ENCODE measurements around the gene CDIPT. TPM values are rescaled to one million over a fixed set of nuclear protein-coding genes. Genes with fewer than 3 reads are reported as not detected.

The CDIPT gene
- total and polyA plus RNA-seq, 2 of the 4 experiments (the other 2 are of a cell fraction): 47.1 to 100 TPM

DNA sequence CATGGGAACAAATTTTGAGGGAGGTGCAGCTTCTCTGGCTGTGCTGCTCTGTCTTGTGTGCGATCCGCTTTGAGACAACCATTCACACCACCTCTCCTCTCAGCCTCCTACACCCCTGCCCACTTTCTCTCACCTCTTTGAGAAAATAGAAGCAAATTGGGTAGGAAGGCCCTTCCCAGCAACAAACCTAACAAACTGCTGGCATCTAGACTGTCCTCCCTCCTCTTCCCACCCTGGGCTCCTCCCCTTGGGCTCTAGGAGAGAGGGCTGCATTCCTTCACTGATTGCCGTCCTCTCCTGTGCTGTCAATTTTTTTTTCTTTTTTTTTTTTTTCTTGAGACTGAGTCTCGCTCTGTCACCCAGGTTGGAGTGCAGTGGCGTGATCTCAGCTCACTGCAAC lies 13.5 kb downstream of the CDIPT start:
- Histone ChIP-seq H2BK20ac (ENCODE audit: low read depth, low read length) (no peak overlapping the region), H3K23ac (ENCODE audit: low read depth, low read length) (no peak overlapping the region), H3K9ac (ENCODE audit: low read depth, low read length) (no peak overlapping the region), H3K56ac (ENCODE audit: extremely low read depth, insufficient read depth, low read length) (no peak overlapping the region), H3K79me1 (ENCODE audit: low read depth in 1 of 2, low read length in 2 of 2) (0 out of 4 replicates have a peak, but pooled peaks cover 0 to 7% of the 10 kb centered on the region in 2 experiments), H3K4me2 (ENCODE audit: low read depth, low read length) (no peak overlapping the region), H3K36me3 (ENCODE audit: control insufficient read depth, insufficient read depth, low read length) (peaks cover 37% of the 10 kb centered on the region), H2AK5ac (ENCODE audit: low read depth, low read length) (no peak overlapping the region), H2BK120ac (ENCODE audit: low read depth, low read length) (no peak overlapping the region), H3K27me3 (ENCODE audit: control insufficient read depth, insufficient read depth, low read length) (no peaks in the 10 kb centered on the region), H4K91ac (ENCODE audit: insufficient read depth, low read depth, low read length) (no peak overlapping the region), H3K4ac (ENCODE audit: low read depth, low read length) (no peak overlapping the region), H4K5ac (ENCODE audit: low read depth, low read length) (no peak overlapping the region), H2AK9ac (replicated peaks; ENCODE audit: low read depth, low read length, poor library complexity) (no peak overlapping the region), H2AFZ (replicated peaks; ENCODE audit: low read length, poor library complexity) (no peak overlapping the region), H3K4me1 (ENCODE audit: control insufficient read depth, insufficient read depth, low read length) (no peaks in the 10 kb centered on the region; the same call in 1 of the 2 replicates), H3K14ac (replicated peaks; ENCODE audit: low read depth, low read length) (no peak overlapping the region), H3K4me3 (ENCODE audit: insufficient read depth, low read depth, low read length) (no peak overlapping the region), H3K9me3 (ENCODE audit: control insufficient read depth, insufficient read depth, low read length) (no peaks in the 10 kb centered on the region), H4K20me1 (ENCODE audit: insufficient read depth, low read length) (no peaks in the 10 kb centered on the region), H3K27ac (ENCODE audit: insufficient read depth, low read length) (no peak overlapping the region), H3K18ac (ENCODE audit: low read depth, low read length) (no peak overlapping the region), H3K9me1 (ENCODE audit: insufficient read depth, low read length) (0 out of 2 replicates have a peak, but pooled peaks cover 3% of the 10 kb centered on the region), H4K8ac (ENCODE audit: low read depth in 2 of 2, low read length in 2 of 2) (no peak overlapping the region), H2BK5ac (ENCODE audit: low read depth, low read length, poor library complexity, severe bottlenecking) (no peak overlapping the region), H2BK15ac (ENCODE audit: low read depth, low read length) (no peak overlapping the region)
- WGBS, 2 experiments (ENCODE audit: extremely low coverage in 2 of 2, insufficient read length in 1 of 2): 83% methylated on average over 1 of the region's 5 CpGs; no CpG with 5 or more reads in 1 of the 2 experiments
- in situ Hi-C loops (cut with MboI; ENCODE audit: low sequenced_read_pairs) (no loop called here), intact Hi-C loops (cut with micrococcal nuclease) (no loop called here), dilution Hi-C loops (cut with HindIII; ENCODE audit: low sequenced_read_pairs, unreplicated experiment) (no loop called here)
- ChIA-PET CTCF (interaction anchor here (0.6 to 1.9 kb wide), 5 partner anchors 8 to 41 kb away, joined by 3 to 10 read pairs (median 6); no protein-coding TSS in a partner anchor), POLR2A (ENCODE audit: unreplicated experiment) (no interaction called here)
- ATAC-seq (ENCODE audit: low read depth) (no peak), DNase-seq (no peak)
- no peak for TF ChIP-seq RFX5 (IDR thresholded peaks at IDR 0.05; ENCODE audit: low read depth, low read length)
- TF ChIP-seq, protein P1, sequence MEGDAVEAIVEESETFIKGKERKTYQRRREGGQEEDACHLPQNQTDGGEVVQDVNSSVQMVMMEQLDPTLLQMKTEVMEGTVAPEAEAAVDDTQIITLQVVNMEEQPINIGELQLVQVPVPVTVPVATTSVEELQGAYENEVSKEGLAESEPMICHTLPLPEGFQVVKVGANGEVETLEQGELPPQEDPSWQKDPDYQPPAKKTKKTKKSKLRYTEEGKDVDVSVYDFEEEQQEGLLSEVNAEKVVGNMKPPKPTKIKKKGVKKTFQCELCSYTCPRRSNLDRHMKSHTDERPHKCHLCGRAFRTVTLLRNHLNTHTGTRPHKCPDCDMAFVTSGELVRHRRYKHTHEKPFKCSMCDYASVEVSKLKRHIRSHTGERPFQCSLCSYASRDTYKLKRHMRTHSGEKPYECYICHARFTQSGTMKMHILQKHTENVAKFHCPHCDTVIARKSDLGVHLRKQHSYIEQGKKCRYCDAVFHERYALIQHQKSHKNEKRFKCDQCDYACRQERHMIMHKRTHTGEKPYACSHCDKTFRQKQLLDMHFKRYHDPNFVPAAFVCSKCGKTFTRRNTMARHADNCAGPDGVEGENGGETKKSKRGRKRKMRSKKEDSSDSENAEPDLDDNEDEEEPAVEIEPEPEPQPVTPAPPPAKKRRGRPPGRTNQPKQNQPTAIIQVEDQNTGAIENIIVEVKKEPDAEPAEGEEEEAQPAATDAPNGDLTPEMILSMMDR (conservative IDR thresholded peaks at IDR 0.05; ENCODE audit: low read depth, low read length): no peak
- TF ChIP-seq RAD21 (IDR thresholded peaks at IDR 0.05; ENCODE audit: low read length): no peak
- no peak for TF ChIP-seq MAFK (IDR thresholded peaks at IDR 0.05; ENCODE audit: low read depth, low read length)
- no peak for TF ChIP-seq CHD1 (IDR thresholded peaks at IDR 0.05; ENCODE audit: low read depth, low read length)
- TF ChIP-seq BHLHE40 (IDR thresholded peaks at IDR 0.05; ENCODE audit: low read depth, low read length): no peak
- TF ChIP-seq, protein P2, sequence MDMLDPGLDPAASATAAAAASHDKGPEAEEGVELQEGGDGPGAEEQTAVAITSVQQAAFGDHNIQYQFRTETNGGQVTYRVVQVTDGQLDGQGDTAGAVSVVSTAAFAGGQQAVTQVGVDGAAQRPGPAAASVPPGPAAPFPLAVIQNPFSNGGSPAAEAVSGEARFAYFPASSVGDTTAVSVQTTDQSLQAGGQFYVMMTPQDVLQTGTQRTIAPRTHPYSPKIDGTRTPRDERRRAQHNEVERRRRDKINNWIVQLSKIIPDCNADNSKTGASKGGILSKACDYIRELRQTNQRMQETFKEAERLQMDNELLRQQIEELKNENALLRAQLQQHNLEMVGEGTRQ (IDR thresholded peaks at IDR 0.05; ENCODE audit: low read depth, low read length): no peak
- TF ChIP-seq MXI1 (IDR thresholded peaks at IDR 0.05; ENCODE audit: borderline replicate concordance, low read depth, low read length): no peak
- TF ChIP-seq FOS (IDR thresholded peaks at IDR 0.05; ENCODE audit: low read depth, low read length): no peak
- BruUV-seq (replicated peaks): no TSS peak

Measured in IMR-90 (cell line).